Mesodermal cell (in vitro differentiated cells): Measurements from ENCODE around the gene TMEM238L.

Experiments used
- H3K27ac ChIP-seq: 2 replicates; pipeline ENCODE4 v1.7.0; 2013; ENCODE audit warnings: mild to moderate bottlenecking, low read depth, low read length, moderate library complexity; ENCODE audit not compliant: severe bottlenecking
- H3K36me3 ChIP-seq: 2 replicates; pipeline ENCODE4 v1.7.1; 2013; ENCODE audit warnings: mild to moderate bottlenecking, low read length, moderate library complexity; ENCODE audit not compliant: control insufficient read depth, insufficient read depth
- H3K4me1 ChIP-seq: one replicate; pipeline ENCODE4 v1.7.1; 2013; ENCODE audit warnings: mild to moderate bottlenecking, low read length; ENCODE audit not compliant: insufficient read depth, control insufficient read depth, poor library complexity, severe bottlenecking
- H3K4me3 ChIP-seq: 2 replicates; pipeline ENCODE4 v1.7.0; 2013; ENCODE audit warnings: low read length, control low read depth, mild to moderate bottlenecking; ENCODE audit not compliant: insufficient read depth, poor library complexity, severe bottlenecking; ENCODE audit errors: extremely low read depth
- H3K9me3 ChIP-seq: 2 replicates; pipeline ENCODE4 v1.7.1; 2013; ENCODE audit warnings: mild to moderate bottlenecking, low read length, moderate library complexity; ENCODE audit not compliant: control insufficient read depth
- WGBS, 2 experiments: methylation state at CpG; one replicate each; pipeline ENCODE4 v1.1.5; 2013; ENCODE audit warnings: missing lambda C conversion rate in 2 of 2; ENCODE audit not compliant: insufficient coverage in 2 of 2; 5-methylcytosine and 5-hydroxymethylcytosine counted together

The TMEM238L gene

DNA sequence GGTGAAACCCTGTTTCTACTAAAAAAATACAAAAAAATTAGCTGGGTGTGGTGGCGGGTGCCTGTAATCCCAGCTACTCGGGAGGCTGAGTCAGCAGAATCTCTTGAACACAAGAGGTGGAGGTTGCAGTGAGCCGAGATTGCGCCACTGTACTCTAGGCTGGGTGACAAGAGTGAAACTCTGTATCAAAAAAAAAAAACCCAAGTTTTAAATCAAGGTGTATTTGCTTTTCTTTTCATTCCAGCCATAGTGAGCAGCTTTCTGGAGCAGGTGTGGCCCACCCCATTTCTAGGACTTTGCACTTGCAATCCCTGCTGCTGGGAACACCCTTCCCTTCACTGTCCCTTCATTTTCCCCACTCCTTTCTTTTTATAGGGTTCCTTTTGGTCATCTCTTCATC, 28.8 kb downstream of the TMEM238L start:
- Histone ChIP-seq H3K27ac (no peak overlapping the region), H3K4me3 (no peak overlapping the region), H3K36me3 (no peaks in the 10 kb centered on the region), H3K9me3 (peaks cover 9% of the 10 kb centered on the region), H3K4me1 (no peaks in the 10 kb centered on the region)
- WGBS, 2 experiments, result 78 to 94% methylated on average over 2 to 4 of the region's 4 CpGs

DNA sequence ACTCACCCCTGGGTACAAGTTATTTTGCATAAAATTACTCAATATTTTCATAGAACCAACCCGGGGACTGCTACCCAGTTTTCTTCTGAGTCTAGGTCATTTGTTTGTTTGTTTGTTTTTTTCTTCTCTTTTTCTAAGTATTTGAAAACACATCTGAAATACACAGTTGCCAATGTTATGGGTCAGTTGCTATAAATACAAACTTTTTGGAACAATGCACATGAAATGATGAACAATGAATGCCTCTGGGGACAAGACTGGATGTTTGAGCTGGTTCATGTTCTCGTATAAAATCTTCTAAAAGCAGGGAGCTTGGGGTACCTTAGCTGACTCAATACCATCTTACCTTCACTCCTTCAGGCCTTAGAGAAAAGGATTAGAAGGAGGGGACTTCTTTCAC, 30.5 kb downstream of the TMEM238L start:
- Histone ChIP-seq H3K9me3 (peaks cover 9% of the 10 kb centered on the region), H3K4me3 (no peak overlapping the region), H3K27ac (no peak overlapping the region), H3K4me1 (no peaks in the 10 kb centered on the region), H3K36me3 (no peaks in the 10 kb centered on the region)
- WGBS, 2 experiments, result no CpG with 5 or more reads among the region's 2 CpGs

DNA sequence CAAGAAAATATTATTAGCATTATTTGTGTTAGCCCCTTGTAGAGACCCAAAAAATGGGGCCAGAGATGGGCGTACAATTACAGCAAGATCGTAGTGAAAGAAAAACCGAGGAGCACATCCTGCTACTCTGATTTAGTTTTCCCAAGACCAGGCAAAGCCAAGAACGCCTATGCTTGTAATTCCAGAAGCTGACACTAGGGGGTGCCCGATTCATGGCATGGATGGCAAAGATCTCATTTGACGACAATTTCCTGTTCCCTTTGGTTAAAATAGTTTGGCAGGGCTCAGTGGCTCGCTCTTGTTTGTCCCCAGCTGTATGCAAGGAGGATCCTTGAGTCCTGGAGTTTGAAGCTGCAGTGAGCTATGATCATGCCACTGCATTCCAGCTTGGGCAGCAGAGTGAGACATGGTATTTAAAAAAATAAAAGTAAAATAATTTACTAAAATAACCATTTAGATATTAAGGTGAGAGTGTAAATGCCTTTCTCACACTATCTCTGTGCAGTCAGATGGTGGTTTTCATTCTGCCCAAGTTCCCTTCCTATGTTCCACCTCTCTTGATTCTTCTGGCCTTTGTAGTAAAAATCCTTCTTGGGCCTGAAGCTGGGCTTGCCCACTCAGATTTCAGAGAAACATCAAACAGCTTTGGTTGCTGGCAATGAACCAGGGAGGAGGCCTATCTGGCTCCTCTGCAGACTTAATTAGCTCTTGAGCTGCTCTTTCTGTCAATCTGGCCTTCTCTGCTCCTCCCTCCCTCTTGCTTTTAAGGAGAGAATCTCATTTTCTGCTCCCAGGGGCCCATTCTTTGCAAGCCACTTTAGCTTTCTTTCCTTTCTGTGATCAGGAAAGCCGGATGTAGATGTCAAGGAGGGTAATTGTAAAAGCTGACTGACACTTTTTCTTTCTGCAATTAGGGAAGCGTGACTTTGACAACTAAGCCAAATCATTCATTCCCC, 31.2 kb downstream of the TMEM238L start:
- no peak overlapping the region for H3K27ac ChIP-seq
- 28 to 41% methylated on average over 7 of the region's 9 CpGs for WGBS, 2 experiments
- H3K4me3 ChIP-seq, result no peak overlapping the region
- H3K36me3 ChIP-seq, result no peaks in the 10 kb centered on the region
- peaks cover 9% of the 10 kb centered on the region for H3K9me3 ChIP-seq
- H3K4me1 ChIP-seq, result no peaks in the 10 kb centered on the region

DNA sequence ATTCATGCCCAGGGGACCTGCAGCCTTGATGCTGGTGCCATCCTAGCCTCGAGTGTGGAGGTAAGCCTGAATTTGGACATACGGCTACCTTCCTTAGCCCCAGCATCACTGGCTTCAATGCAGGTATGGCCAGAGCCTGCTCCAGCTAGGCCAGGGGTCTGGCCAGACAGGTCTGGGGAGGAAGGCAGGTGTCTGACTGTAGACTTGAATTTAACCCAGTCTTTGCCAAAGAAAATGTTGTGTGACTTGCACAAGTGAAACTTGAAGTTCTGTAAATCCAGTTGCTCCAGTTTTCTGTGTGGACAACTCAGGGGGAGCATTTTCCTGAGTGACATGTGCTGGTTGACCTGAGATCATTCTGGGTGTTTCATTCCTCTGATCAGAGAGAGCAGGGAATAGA, 32.8 kb downstream of the TMEM238L start:
- no peak overlapping the region for H3K27ac ChIP-seq
- H3K9me3 ChIP-seq, result peaks cover 9% of the 10 kb centered on the region
- no peaks in the 10 kb centered on the region for H3K36me3 ChIP-seq
- 63 to 68% methylated on average over 2 of the region's 2 CpGs for WGBS, 2 experiments
- H3K4me1 ChIP-seq, result no peaks in the 10 kb centered on the region
- H3K4me3 ChIP-seq, result no peak overlapping the region

DNA sequence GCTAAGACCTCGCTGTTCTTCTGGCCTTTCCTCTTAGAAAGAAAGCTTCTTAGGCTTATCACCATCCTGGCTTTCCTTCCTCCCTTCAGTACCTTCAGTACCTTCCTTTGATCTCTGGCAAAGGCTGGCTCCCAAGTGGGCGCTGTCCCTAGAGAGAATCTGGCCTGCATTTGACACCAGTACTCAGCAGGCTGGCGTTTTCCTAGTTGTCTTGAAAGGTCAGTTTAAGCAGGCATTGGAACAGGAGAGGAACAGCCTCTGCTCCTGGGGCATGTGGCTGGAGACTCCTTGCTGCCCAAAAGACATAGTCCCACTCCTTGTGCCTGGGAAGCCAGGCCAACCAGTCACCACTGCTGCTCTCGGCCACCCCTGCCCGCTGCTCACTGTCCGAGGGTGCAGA, 34.1 kb downstream of the TMEM238L start:
- 95 to 98% methylated on average over 5 to 6 of the region's 6 CpGs for WGBS, 2 experiments
- Histone ChIP-seq H3K4me1 (no peaks in the 10 kb centered on the region), H3K9me3 (peaks cover 9% of the 10 kb centered on the region), H3K27ac (no peak overlapping the region), H3K4me3 (no peak overlapping the region), H3K36me3 (no peaks in the 10 kb centered on the region)

DNA sequence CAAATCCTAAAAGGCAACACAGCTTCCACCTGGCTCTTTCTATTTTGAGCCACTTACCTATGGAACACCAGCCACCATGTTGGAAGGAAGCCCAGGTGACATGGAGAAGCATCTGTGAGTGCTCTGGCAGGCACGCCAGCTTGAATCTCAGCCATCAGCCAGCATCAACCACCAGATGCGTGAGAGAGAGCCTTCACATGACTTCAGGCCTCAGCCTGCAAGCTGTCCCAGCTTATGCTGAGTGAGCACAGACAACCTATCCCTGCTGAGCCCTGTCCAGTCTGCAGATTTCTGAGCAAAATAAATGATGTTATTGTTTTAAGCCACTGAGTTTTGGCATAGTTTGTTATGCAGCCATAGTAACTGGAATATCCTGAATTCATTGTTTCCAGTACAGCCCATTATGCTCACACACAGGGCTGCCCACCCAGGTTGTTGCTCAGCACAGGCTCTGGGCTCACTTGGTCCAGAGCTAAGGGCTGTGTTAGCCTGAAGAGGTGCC, 35.1 kb downstream of the TMEM238L start:
- WGBS, 2 experiments, result 93% methylated on average over 2 of the region's 2 CpGs; no CpG with 5 or more reads in 1 of the 2 experiments

DNA sequence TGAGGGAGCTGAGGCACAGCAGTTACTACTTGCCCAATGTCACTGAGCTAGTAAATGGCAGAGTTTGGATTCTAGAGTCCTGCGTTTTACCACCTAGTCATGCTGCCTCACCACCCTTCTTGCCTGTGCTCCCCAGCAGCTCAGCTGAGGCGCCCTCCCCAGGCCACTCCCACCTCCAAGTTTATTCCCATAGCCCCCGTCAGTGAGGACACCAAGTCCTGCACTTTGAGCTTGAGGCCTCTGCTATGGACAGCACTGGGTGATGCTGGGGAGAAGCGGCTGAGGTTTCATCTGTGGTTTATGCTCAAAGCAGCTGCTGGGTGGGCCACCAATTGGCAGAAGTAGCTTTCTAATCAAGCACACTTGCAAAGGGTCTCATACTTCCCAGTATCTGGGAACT, 36.7 kb downstream of the TMEM238L start:
- H3K4me1 ChIP-seq, result no peaks in the 10 kb centered on the region
- 84 to 100% methylated on average over 1 to 3 of the region's 4 CpGs for WGBS, 2 experiments
- H3K4me3 ChIP-seq, result no peak overlapping the region
- H3K36me3 ChIP-seq, result no peaks in the 10 kb centered on the region
- H3K9me3 ChIP-seq, result peaks cover 6% of the 10 kb centered on the region
- no peak overlapping the region for H3K27ac ChIP-seq

More for the DNA sequence above, 35.1 kb downstream of the TMEM238L start:
- no peaks in the 10 kb centered on the region for H3K36me3 ChIP-seq
- H3K27ac ChIP-seq, result no peak overlapping the region
- no peaks in the 10 kb centered on the region for H3K4me1 ChIP-seq
- peaks cover 9% of the 10 kb centered on the region for H3K9me3 ChIP-seq
- H3K4me3 ChIP-seq, result no peak overlapping the region

DNA sequence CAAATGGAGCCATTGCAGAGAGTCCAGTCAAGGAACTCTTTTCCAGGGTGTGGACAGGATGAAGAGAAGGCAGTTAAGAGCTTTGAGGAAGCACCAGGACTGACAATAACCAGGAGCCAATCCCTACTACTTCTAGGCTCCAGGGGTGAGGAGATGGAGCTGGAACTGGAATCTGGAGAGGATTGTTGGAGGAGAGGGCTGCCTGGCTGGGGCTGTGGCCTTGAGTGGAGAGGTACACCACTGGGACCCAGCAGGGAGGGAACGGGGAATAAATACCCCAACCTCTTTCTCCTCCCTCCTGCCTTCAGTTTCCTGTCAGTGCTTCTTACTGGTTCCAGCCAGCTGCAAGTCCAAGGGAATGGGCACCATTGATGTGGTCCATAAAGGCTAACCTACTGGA, 41.9 kb downstream of the TMEM238L start:
- H3K9me3 ChIP-seq, result no peaks in the 10 kb centered on the region
- no peaks in the 10 kb centered on the region for H3K4me1 ChIP-seq
- H3K36me3 ChIP-seq, result no peaks in the 10 kb centered on the region
- no CpG with 5 or more reads among the region's 1 CpG for WGBS, 2 experiments
- H3K27ac ChIP-seq, result no peak overlapping the region
- H3K4me3 ChIP-seq, result no peak overlapping the region

DNA sequence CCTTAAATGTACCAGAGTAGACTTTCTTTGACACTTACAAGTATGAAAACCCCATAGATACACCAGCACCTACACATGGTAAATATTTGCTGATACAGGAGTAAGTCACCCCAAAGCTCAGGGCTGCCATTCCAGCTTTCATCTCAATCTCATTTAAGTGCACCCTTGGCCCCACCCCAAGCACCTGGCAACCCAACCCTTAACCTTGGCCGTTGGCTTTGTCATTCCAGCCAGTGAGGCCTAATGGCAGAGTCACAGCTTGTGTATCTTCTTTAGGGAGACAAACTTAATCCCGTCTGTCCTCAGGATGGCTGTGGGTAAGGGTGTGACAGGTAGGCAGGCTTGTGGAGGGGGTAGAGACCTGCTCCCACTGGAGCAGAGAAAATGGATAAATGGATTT, 42.6 kb downstream of the TMEM238L start:
- no peaks in the 10 kb centered on the region for H3K9me3 ChIP-seq
- WGBS, 2 experiments, result 100% methylated on average over 1 of the region's 2 CpGs
- no peaks in the 10 kb centered on the region for H3K36me3 ChIP-seq
- H3K4me1 ChIP-seq, result no peaks in the 10 kb centered on the region
- no peak overlapping the region for H3K4me3 ChIP-seq
- no peak overlapping the region for H3K27ac ChIP-seq

DNA sequence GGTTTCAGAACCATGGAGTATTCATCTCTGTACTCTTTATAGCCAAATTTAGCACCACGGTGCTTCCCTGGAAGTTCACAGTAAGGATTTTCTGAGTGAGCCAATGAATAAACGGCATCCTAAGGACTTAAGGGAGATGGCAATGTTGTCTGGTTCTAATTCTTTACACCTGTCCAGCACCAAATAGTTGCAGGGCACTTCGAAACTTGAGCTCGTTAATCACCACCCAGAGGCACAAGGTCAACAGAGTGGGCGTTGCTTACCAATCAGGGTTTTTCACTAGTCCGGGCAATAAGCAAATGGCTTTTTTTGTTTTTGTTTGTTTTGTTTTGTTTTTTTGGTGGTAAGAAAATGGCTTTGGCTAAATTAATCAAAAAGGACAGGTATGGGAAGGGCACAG, 45.8 kb downstream of the TMEM238L start:
- Histone ChIP-seq H3K27ac (no peak overlapping the region), H3K36me3 (no peaks in the 10 kb centered on the region), H3K4me1 (peaks cover 5% of the 10 kb centered on the region), H3K9me3 (no peaks in the 10 kb centered on the region), H3K4me3 (no peak overlapping the region)
- 88 to 95% methylated on average over 6 of the region's 6 CpGs for WGBS, 2 experiments

DNA sequence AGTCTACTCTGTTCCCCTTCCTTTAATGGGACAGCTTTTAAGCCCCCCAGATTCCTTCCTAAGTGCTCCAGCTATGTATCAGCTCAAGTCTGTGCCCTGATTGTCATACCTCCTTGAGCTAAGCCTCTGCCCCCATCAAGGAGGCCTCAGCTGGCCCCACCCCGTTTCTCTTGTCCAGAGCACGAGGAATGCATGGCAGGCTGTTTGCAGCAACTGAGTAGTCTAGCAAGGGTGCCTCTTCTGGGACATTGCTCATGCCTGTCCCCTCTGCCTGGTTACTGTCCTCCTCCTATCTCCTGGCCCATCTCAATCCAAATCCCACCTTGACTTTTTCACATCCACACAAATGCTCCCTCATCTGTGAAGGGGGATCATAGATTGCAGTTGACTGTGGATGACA, 46.3 kb downstream of the TMEM238L start:
- no peaks in the 10 kb centered on the region for H3K36me3 ChIP-seq
- WGBS, 2 experiments, result 65 to 93% methylated on average over 2 of the region's 2 CpGs

More for the DNA sequence above, 46.3 kb downstream of the TMEM238L start:
- peaks cover 5% of the 10 kb centered on the region for H3K4me1 ChIP-seq
- H3K27ac ChIP-seq, result no peak overlapping the region
- H3K9me3 ChIP-seq, result no peaks in the 10 kb centered on the region
- no peak overlapping the region for H3K4me3 ChIP-seq
